Effector memory CD4-positive, alpha-beta T cell (primary cell): ENCODE data around the gene MGAT5.

Experiments
- DNase-seq, 3 donors: peaks; one replicate each; pipeline ENCODE4 v3.0.0-alpha.2; 2020
- H3K27ac ChIP-seq: 2 replicates; pipeline ENCODE4 v1.7.0; 2013; ENCODE audit warnings: mild to moderate bottlenecking, low read length, moderate library complexity; ENCODE audit not compliant: insufficient read depth, poor library complexity, severe bottlenecking
- H3K27me3 ChIP-seq: replicated peaks from 2 replicates; pipeline ENCODE4 v1.7.0; 2013; ENCODE audit warnings: mild to moderate bottlenecking, low read length; ENCODE audit not compliant: insufficient read depth, control insufficient read depth, poor library complexity, severe bottlenecking
- H3K36me3 ChIP-seq: 2 replicates; pipeline ENCODE4 v1.7.0; 2013; ENCODE audit warnings: mild to moderate bottlenecking, low read length, moderate library complexity; ENCODE audit not compliant: control insufficient read depth, insufficient read depth
- H3K4me1 ChIP-seq: 2 replicates; pipeline ENCODE4 v1.7.0; 2013; ENCODE audit warnings: low read length, mild to moderate bottlenecking; ENCODE audit not compliant: control insufficient read depth, insufficient read depth, poor library complexity, severe bottlenecking
- H3K4me3 ChIP-seq: 2 replicates; pipeline ENCODE4 v1.7.0; 2013; ENCODE audit warnings: low read length, low read depth, mild to moderate bottlenecking; ENCODE audit not compliant: insufficient read depth, poor library complexity, severe bottlenecking
- H3K9me3 ChIP-seq: 2 replicates; pipeline ENCODE4 v1.7.0; 2013; ENCODE audit warnings: mild to moderate bottlenecking, low read length, moderate library complexity; ENCODE audit not compliant: control insufficient read depth

MGAT5 gene

GRCh38 chr2:134250840-134251461, 2.9 kb upstream of the MGAT5 start:
- no peaks in the 10 kb centered on the region for H3K27me3 ChIP-seq
- H3K27ac ChIP-seq = no peak overlapping the region
- no peak for DNase-seq
- no peaks in the 10 kb centered on the region for H3K9me3 ChIP-seq
- H3K36me3 ChIP-seq = peaks cover 10% of the 10 kb centered on the region
- H3K4me3 ChIP-seq = peak overlapping the region; percentile 9
- H3K4me1 ChIP-seq = peaks cover 59% of the 10 kb centered on the region

- Histone ChIP-seq H3K27ac (no peak overlapping the region), H3K9me3 (no peaks in the 10 kb centered on the region), H3K4me3 (no peak overlapping the region), H3K36me3 (peaks cover 10% of the 10 kb centered on the region), H3K4me1 (peaks cover 53% of the 10 kb centered on the region), H3K27me3 (no peaks in the 10 kb centered on the region)
- no peak for DNase-seq
Measured at GRCh38 chr2:134252092-134252750, 1.7 kb upstream of the MGAT5 start.

GRCh38 chr2:134253117-134253704, 661 bp upstream of the MGAT5 start:
- Histone ChIP-seq H3K27ac (no peak overlapping the region), H3K4me3 (no peak overlapping the region), H3K9me3 (no peaks in the 10 kb centered on the region), H3K4me1 (peaks cover 58% of the 10 kb centered on the region), H3K27me3 (no peaks in the 10 kb centered on the region), H3K36me3 (peaks cover 10% of the 10 kb centered on the region)
- no peak for DNase-seq

DNA sequence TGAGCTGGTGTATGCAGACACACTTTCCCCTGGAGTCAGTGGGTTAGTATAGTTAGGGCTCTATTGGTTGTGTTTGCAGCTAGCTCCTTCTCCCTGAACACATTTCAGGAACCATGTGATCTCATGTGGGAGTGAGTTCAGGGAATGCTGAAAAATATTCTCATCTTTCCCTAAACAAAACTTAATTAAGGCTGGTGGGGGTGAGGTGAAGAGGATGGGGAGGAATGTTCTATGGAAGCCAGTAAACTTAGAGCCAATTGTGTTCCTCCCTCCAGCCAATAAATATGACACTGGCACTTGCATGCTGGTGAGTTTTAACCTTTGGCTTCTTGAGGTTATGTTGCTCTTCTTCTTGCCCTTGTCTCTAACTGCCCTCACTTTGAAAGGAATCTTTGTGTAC, 952 bp downstream of the MGAT5 start:
- Histone ChIP-seq H3K36me3 (peaks cover 10% of the 10 kb centered on the region), H3K27ac (no peak overlapping the region), H3K4me3 (no peak overlapping the region), H3K27me3 (no peaks in the 10 kb centered on the region), H3K4me1 (peaks cover 68% of the 10 kb centered on the region), H3K9me3 (no peaks in the 10 kb centered on the region)
- DNase-seq = no peak

DNA sequence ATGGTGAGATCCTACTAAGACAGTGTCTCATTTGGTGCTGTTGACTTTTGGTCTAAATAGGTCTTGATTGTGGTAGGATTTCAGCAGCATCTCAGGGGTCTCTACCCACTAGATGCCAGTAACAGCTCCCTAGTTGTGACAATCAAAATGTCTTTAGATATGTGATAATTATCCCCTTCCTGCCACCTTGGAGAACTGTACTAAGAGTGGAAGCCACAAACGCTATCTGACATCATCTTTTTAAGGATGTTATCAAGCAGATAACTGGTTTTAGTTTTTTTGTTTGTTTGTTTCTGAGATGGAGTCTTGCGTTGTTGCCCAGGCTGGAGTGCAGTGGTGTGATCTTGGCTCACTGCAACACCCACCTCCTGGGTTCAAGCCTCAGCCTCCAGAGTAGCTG, 3.1 kb downstream of the MGAT5 start:
- H3K9me3 ChIP-seq = no peaks in the 10 kb centered on the region
- H3K4me1 ChIP-seq = peaks cover 63% of the 10 kb centered on the region
- no peak for DNase-seq
- peaks cover 10% of the 10 kb centered on the region for H3K36me3 ChIP-seq
- H3K4me3 ChIP-seq = no peak overlapping the region
- no peaks in the 10 kb centered on the region for H3K27me3 ChIP-seq
- no peak overlapping the region for H3K27ac ChIP-seq

DNA sequence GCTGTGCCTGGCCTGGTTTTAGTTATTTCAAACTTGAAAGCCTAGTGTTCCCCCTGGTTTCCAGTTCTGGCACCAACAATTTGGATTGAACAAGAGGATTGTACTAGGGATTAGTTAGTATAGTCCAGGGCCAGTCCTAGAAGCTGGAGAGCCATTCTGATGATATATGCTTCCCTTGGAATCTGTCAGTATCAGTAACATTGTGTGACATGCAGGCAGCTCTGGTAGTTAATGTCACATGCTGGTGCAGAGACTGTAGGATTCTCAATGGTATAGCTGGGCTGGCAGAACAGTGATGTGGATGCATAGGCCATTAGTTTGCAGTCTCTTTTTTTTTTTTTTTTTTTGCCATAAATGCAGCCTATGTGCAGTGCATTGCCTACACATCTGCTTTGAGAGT, 3.6 kb downstream of the MGAT5 start:
- Histone ChIP-seq H3K36me3 (peaks cover 10% of the 10 kb centered on the region), H3K4me1 (peaks cover 60% of the 10 kb centered on the region), H3K4me3 (no peak overlapping the region), H3K9me3 (no peaks in the 10 kb centered on the region), H3K27me3 (no peaks in the 10 kb centered on the region), H3K27ac (peak overlapping the region; percentile 14)
- DNase-seq = no peak

DNA sequence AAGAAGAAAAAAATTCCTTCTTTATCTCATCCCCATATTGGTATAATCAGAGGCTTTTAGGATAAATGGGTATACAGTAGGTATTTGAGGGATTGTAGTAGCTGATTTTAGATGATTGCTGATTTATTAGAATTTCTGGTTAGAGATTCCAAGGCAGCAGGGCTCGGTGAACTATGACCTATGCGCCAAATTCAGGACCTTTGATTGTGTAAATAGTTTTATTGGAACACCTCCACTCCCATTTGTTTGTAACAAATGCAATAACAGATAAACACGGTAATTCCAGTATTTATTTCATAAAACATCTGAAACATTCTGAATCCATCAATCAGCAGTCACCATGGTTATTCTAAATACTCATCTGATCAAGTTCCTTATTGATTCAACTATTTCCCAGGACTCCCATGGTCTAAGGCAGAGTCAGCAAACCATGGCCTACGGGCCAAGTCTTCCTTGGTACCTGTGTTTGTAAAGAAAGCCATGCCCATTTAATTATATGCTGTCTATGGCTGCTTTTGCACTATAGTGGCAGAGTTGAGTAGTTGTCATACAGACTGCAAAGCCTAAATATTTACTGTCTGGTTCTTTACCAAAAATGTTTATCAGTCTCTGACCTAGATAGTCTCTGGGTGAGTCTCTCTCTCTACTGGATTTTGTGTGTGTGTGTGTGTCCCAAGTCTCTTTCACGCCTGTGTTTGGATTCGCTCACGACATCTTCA, 4.3 kb downstream of the MGAT5 start:
- H3K27ac ChIP-seq = peak overlapping the region; percentile 4
- H3K4me3 ChIP-seq = no peak overlapping the region
- H3K9me3 ChIP-seq = no peaks in the 10 kb centered on the region
- H3K27me3 ChIP-seq = no peaks in the 10 kb centered on the region
- DNase-seq = no peak
- peaks cover 62% of the 10 kb centered on the region for H3K4me1 ChIP-seq
- H3K36me3 ChIP-seq = peaks cover 10% of the 10 kb centered on the region

- Histone ChIP-seq H3K4me3 (no peak overlapping the region), H3K9me3 (no peaks in the 10 kb centered on the region), H3K27ac (peak overlapping the region; percentile 4), H3K27me3 (no peaks in the 10 kb centered on the region), H3K4me1 (peaks cover 63% of the 10 kb centered on the region), H3K36me3 (peaks cover 10% of the 10 kb centered on the region)
- DNase-seq = peak; percentile 16 to 56 (median 33)
Measured at GRCh38 chr2:134258684-134259388, 5.0 kb downstream of the MGAT5 start.

DNA sequence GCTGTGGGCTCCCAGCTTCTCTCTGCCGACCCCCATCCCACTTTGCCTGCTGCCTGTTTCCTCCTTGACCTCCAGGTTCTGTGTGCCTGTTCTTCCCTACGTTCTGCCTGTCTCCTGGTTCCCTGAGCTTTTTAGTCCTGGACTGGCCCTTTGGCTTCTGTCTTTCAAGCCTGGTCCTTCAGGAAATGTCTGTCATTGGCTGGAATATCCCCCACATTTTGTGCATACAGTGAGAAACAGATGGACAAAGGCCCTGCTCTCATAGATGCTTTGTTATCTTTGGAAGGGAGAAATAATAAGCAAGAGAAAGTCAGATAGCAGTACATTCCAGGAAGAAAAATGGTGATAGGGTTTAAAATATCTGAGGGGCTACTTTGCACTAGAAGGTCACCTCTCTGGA, 5.7 kb downstream of the MGAT5 start:
- Histone ChIP-seq H3K36me3 (peaks cover 5% of the 10 kb centered on the region), H3K27me3 (no peaks in the 10 kb centered on the region), H3K9me3 (no peaks in the 10 kb centered on the region), H3K27ac (no peak overlapping the region), H3K4me3 (no peak overlapping the region), H3K4me1 (peaks cover 59% of the 10 kb centered on the region)
- DNase-seq = no peak
